D721Med (cell line): Measurements from ENCODE around the gene GCN1.

Experiments
- DNase-seq: peaks from one replicate; pipeline ENCODE4 v3.0.0; 2011; ENCODE audit warnings: low spot score; ENCODE audit not compliant: insufficient read length
- FAIRE-seq: peaks from 2 replicates; lab custom pipeline; 2011; peaks lifted over from hg19 to GRCh38; lab: Jason Lieb, UNC
- CTCF ChIP-seq: IDR thresholded peaks from 2 replicates; pipeline ENCODE4 v1.5.1; 2012; ENCODE audit warnings: mild to moderate bottlenecking, control low read depth; ENCODE audit not compliant: insufficient read depth; ENCODE audit errors: missing control alignments

Gene GCN1

GRCh38 chr12:120223458-120224303 lies 29.2 kb upstream of the GCN1 start:
- no peak for TF ChIP-seq CTCF
- DNase-seq, result no peak
- FAIRE-seq, result no peak

- FAIRE-seq, result no peak
- no peak for DNase-seq
- no peak for TF ChIP-seq CTCF
Observed at GRCh38 chr12:120222288-120222832, 27.8 kb upstream of the GCN1 start.

DNA sequence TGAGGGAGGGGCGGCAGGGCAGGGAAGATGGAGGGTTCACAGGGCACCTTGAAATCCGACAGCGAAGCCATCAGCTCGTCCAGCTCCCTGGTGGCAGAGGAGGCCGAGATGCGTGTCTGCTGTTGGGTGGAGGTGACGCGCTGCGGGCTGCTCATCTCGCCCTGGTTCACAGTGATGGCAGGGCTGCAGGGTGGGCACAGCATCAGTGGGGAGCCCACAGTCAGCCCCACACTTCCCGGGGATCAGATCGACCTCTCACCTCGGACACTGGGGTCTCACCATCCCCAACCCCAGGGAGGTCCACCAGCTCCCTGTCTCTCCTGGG lies 27.0 kb upstream of the GCN1 start:
- DNase-seq (no peak), FAIRE-seq (no peak)
- TF ChIP-seq CTCF, result no peak

DNA sequence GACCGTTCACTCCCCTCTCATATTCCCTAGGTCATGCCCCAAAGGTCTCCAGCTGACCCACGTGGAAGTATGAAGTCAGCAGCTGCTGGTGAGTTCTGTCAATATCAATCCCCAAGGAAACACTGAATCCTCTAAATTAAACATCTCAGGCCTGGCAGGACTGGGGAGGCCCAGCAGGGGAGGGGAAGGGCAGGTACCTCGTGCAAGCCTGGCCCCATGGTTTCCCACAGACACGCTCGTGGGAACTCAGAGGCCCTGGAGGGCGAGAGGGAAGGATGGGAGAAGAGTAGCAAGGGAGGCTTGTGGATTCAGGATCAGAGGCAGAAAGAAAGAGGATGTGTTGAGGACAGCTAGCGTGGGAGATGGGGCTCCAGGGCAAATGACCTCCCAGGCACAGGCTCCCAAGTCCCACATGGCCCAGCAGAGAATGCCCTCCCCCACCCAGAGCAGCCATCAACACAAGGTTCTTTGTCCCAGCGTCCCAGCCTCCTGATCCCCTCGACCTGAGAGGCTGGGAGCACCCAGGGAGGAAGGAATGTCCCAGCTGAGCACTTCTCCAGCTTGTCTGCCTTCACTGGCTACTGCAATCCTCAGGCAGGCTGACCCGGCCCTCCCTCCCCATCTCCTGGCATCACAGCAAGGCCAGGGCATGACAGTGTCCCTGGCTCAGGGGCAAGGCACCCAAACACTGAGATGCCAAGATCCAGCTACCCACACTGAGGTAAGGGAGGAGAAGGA lies 26.5 kb upstream of the GCN1 start:
- no peak for DNase-seq
- FAIRE-seq, result no peak
- TF ChIP-seq CTCF, result no peak

- FAIRE-seq, result no peak
- TF ChIP-seq CTCF, result no peak
- no peak for DNase-seq
Observed at GRCh38 chr12:120218680-120219606, 24.4 kb upstream of the GCN1 start.

GRCh38 chr12:120216742-120217605 lies 22.5 kb upstream of the GCN1 start:
- TF ChIP-seq CTCF, result no peak
- DNase-seq (no peak), FAIRE-seq (no peak)
